Neural cell (in vitro differentiated cells): Measurements from ENCODE around the gene APLNR.

Source experiments
- EZH2 ChIP-seq: fragments of 200-600, 300-800 bp; shearing (Covaris generic), sonication (generic); IDR thresholded peaks from 2 replicates; pipeline ENCODE4 v1.6.1; 2014; ENCODE audit warnings: antibody characterized with exemption, low read length, borderline replicate concordance, mild to moderate bottlenecking; ENCODE audit not compliant: insufficient read depth, poor library complexity, severe bottlenecking
- TF ChIP-seq, protein P1 (sequence below): fragments of 450-650 bp; IDR thresholded peaks from 2 replicates; pipeline ENCODE4 v1.5.1; 2014; ENCODE audit warnings: antibody characterized with exemption, mild to moderate bottlenecking, moderate library complexity; ENCODE audit not compliant: poor library complexity, severe bottlenecking

GRCh38 chr11:57240007-57240406, 3.0 kb upstream of the APLNR start:
- TF ChIP-seq, protein P1, sequence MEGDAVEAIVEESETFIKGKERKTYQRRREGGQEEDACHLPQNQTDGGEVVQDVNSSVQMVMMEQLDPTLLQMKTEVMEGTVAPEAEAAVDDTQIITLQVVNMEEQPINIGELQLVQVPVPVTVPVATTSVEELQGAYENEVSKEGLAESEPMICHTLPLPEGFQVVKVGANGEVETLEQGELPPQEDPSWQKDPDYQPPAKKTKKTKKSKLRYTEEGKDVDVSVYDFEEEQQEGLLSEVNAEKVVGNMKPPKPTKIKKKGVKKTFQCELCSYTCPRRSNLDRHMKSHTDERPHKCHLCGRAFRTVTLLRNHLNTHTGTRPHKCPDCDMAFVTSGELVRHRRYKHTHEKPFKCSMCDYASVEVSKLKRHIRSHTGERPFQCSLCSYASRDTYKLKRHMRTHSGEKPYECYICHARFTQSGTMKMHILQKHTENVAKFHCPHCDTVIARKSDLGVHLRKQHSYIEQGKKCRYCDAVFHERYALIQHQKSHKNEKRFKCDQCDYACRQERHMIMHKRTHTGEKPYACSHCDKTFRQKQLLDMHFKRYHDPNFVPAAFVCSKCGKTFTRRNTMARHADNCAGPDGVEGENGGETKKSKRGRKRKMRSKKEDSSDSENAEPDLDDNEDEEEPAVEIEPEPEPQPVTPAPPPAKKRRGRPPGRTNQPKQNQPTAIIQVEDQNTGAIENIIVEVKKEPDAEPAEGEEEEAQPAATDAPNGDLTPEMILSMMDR: no peak
- TF ChIP-seq EZH2: no peak
